Esophagus squamous epithelium (tissue), 4 donors: ENCODE results near the gene ROR1.

Experiments used
- POLR2A ChIP-seq, 4 donors: fragments of 450-650 bp; IDR thresholded peaks; one replicate each; pipeline ENCODE4 v1.6.1; 2017; ENCODE audit warnings: antibody characterized with exemption in 4 of 4, mild to moderate bottlenecking in 4 of 4, moderate library complexity in 3 of 4
- TF ChIP-seq, protein P1 (sequence below), 6 experiments: fragments of 450-650 bp in 4 of 6; fragments of 200-600 bp in 2 of 6; sonication (generic) in 2 of 6; IDR thresholded peaks; one replicate each; pipeline ENCODE4 v1.5.1; 2016 to 2019; ENCODE audit warnings: antibody characterized with exemption in 6 of 6, mild to moderate bottlenecking in 4 of 6, moderate library complexity in 4 of 6

DNA sequence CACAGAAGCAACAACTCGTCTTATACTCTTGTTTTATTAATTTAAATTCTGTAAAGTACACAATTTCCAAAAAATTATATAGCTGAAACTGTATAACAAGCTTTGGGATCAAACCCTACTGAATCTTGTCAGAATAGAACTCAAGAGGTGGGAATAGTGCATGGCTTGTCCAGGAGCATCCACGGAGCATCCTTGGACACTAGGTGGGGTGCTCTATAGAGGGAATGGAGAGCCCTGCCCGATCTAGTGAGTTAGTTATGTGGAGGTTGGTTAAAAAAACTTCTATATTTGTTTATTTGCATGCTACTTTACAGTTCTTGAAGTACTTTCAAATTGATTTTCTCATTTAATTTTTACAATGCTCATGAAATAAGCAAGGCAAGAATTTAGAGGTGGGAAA, 28.3 kb downstream of the ROR1 start:
- TF ChIP-seq, protein P1, sequence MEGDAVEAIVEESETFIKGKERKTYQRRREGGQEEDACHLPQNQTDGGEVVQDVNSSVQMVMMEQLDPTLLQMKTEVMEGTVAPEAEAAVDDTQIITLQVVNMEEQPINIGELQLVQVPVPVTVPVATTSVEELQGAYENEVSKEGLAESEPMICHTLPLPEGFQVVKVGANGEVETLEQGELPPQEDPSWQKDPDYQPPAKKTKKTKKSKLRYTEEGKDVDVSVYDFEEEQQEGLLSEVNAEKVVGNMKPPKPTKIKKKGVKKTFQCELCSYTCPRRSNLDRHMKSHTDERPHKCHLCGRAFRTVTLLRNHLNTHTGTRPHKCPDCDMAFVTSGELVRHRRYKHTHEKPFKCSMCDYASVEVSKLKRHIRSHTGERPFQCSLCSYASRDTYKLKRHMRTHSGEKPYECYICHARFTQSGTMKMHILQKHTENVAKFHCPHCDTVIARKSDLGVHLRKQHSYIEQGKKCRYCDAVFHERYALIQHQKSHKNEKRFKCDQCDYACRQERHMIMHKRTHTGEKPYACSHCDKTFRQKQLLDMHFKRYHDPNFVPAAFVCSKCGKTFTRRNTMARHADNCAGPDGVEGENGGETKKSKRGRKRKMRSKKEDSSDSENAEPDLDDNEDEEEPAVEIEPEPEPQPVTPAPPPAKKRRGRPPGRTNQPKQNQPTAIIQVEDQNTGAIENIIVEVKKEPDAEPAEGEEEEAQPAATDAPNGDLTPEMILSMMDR (IDR thresholded peaks at IDR 0.05): no peak
- TF ChIP-seq POLR2A (IDR thresholded peaks at IDR 0.05): no peak
